IPS-20b (cell line): ENCODE measurements around the gene CDH4.

ENCODE experiments used
- H3K27ac ChIP-seq: one replicate; pipeline ENCODE4 v1.5.1; 2013; ENCODE audit warnings: low read length
- H3K27me3 ChIP-seq: 2 replicates; pipeline ENCODE4 v1.6.1; 2013; ENCODE audit warnings: mild to moderate bottlenecking, low read length, inconsistent platforms; ENCODE audit not compliant: insufficient read depth
- H3K36me3 ChIP-seq: 2 replicates; pipeline ENCODE4 v1.6.1; 2013; ENCODE audit warnings: low read depth, mild to moderate bottlenecking, inconsistent platforms, low read length, moderate library complexity; ENCODE audit not compliant: insufficient read depth
- H3K4me1 ChIP-seq: 2 replicates; pipeline ENCODE4 v1.6.1; 2013; ENCODE audit warnings: mild to moderate bottlenecking, control low read depth, inconsistent platforms, low read length, moderate library complexity; ENCODE audit not compliant: insufficient read depth
- H3K4me3 ChIP-seq: 2 replicates; pipeline ENCODE4 v1.5.1; 2013; ENCODE audit warnings: mild to moderate bottlenecking, low read length, inconsistent platforms
- H3K9ac ChIP-seq: 2 replicates; pipeline ENCODE4 v1.6.1; 2013; ENCODE audit warnings: low read depth, mild to moderate bottlenecking, inconsistent platforms, low read length, moderate library complexity
- H3K9me3 ChIP-seq: 2 replicates; pipeline ENCODE4 v1.6.1; 2013; ENCODE audit warnings: mild to moderate bottlenecking, low read depth, low read length, inconsistent platforms; ENCODE audit not compliant: insufficient read depth

CDH4 gene

DNA sequence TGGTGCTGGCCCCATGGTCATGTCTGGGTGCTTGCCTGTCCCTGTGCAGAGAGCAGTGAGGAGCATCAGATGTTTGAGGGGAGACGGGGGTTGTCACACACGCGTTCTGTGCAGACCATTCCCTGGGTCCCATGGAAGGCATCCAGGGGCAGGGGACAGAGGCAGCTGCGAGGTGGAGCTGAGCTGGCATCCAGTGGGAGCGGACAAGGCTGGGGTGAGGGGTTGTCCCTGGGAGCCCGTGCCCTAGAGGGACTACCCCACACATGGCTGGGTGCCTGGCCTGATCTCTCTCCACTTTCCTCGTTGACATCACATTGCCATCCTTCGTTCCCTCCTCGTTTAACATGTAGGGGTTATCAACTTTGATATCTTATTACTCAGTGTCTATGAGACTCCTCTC is 331.3 kb downstream of the CDH4 start:
- peaks cover 52% of the 10 kb centered on the region for H3K27me3 ChIP-seq
- no peaks in the 10 kb centered on the region for H3K36me3 ChIP-seq
- peaks cover 4% of the 10 kb centered on the region for H3K4me1 ChIP-seq
- no peak overlapping the region for H3K27ac ChIP-seq
- H3K4me3 ChIP-seq = no peak overlapping the region
- no peak overlapping the region for H3K9ac ChIP-seq
- H3K9me3 ChIP-seq = no peaks in the 10 kb centered on the region

DNA sequence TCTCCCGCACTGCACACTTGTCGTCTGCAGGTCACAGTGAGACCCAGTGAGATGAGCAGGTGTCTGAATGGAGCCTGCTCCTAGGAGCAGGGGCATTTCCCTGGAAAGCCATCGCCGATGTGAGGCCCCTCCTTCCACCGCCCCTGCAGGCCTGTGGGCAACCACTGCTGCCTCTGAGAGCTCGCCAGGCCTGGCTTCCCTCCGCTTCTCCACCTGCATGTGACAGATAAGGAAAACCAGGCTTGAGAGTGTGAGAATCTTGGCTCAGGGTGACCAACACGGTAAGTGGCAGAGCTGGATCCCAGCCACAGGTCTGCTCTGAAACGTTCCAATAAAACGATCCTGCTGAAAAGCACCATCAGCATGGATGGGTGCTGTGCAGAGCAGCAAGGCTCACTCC is 332.8 kb downstream of the CDH4 start:
- Histone ChIP-seq H3K27ac (no peak overlapping the region), H3K4me1 (peaks cover 10% of the 10 kb centered on the region), H3K9ac (no peak overlapping the region), H3K27me3 (peaks cover 43% of the 10 kb centered on the region), H3K36me3 (no peaks in the 10 kb centered on the region), H3K9me3 (no peaks in the 10 kb centered on the region), H3K4me3 (no peak overlapping the region)

DNA sequence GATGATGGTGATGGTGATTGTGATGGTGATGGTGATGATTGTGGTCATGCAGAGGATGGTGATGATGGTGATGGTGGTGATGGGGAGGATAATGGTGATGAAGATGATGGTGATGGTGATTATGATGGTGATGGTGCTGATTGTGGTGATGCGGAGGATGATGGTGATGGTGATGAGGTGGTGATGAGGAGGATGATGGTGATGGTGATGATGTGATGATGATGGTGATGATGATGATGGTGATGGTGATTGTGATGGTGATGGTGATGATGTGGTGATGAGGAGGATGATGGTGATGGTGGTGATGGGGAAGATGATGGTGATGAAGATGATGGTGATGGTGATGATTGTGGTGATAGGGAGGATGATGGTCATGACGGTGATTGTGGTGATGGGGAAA is 333.7 kb downstream of the CDH4 start:
- no peak overlapping the region for H3K27ac ChIP-seq
- peaks cover 43% of the 10 kb centered on the region for H3K27me3 ChIP-seq
- no peaks in the 10 kb centered on the region for H3K36me3 ChIP-seq
- no peaks in the 10 kb centered on the region for H3K9me3 ChIP-seq
- no peak overlapping the region for H3K9ac ChIP-seq
- H3K4me3 ChIP-seq = no peak overlapping the region
- peaks cover 10% of the 10 kb centered on the region for H3K4me1 ChIP-seq

DNA sequence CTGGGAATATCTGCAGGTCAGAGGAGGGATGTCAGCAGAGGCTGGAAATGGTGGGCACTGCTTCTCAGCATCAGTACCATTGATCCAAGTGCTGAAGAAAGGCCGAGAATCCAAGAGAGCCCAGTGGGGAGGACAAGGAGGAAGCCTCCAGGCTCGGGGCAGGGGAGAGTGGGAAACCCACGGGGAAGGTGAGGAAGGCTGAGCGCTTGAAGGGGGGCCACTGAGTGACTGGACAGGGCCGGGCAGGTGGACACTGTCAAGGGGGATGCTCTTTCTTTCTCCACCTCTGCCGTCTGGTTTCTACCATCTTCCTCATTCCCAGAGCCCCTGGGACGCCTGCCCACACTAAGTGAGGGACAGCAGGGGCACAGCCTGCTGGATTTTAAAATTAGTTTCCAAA is 335.0 kb downstream of the CDH4 start:
- peaks cover 8% of the 10 kb centered on the region for H3K9me3 ChIP-seq
- H3K27me3 ChIP-seq = peaks cover 34% of the 10 kb centered on the region
- H3K9ac ChIP-seq = no peak overlapping the region
- peaks cover 10% of the 10 kb centered on the region for H3K4me1 ChIP-seq
- no peak overlapping the region for H3K4me3 ChIP-seq
- H3K27ac ChIP-seq = no peak overlapping the region
- no peaks in the 10 kb centered on the region for H3K36me3 ChIP-seq

DNA sequence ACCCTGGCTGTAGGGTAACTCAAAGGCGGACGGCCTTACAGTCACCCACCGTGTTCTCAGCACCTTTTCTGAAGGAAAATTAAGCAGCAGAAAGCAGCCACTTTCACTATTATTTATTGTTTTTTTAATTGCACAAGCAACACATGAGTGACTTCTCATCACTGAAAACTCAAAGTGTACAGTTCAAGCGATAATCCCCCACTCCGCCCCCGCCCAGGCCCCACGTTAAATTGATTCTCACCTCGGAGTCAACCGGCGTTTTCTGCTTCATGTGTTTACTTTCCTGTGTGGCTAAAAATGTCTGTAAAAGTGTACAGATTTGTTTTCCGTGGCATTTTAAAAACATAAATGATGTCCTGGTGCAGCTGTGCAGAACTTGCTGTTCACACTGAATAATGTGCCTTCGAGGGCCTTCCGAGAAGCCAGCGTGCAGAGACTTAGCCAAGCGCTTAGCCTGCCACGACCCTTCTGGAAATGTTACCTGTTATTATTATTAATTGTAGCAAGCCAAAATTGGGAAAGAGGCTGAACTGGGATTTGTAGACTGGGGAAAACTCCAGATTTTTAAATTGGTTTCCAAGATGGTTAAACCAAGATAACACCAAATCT is 335.7 kb downstream of the CDH4 start:
- Histone ChIP-seq H3K27me3 (peaks cover 27% of the 10 kb centered on the region), H3K27ac (no peak overlapping the region), H3K4me1 (peaks cover 10% of the 10 kb centered on the region)

DNA sequence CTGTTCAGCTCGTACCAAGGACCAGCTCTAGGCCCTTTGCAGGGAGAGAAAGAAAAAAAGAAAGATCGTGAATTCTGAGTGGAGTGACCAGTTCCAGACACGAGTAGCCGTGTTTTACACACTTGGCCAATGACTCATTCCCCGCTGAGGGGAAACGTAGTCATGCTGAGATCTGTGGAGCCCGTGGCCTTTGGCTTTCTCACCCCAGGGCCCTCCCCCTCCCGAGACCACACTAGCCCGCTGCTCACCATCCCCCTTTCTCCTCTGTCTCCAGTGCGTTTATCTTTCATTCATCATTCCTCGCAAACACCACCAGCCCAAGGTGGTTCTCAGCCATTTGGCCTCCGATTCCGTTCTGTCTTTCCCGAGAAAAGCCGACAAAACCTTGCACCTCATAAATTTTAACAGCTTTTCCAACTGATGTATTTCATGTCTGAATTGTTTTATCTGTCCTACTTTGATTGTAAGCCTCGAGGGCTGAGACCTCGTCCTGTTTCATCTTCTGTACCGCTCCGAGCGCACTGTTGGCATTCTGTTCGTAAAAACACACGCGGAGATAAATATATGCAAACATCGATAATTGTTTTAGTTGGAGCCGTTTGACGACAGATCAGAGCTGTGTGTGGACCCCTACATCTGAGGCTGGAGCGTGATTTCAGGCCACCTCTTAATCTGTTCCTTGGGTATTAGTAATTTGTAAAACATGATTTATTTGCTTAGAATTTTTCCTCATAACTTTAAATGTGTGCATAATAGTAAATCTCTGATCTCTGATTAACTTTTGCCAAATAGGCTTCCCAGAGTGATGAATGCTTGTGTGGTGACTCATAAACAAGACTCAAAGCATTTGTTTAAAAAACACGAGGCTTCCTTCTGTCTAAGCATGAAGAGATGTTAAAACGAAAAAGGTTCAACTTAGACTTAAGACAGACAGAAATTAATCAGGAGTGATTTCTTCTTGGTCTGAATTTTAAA is 336.6 kb downstream of the CDH4 start:
- peaks cover 10% of the 10 kb centered on the region for H3K4me1 ChIP-seq
- H3K27me3 ChIP-seq = peaks cover 21% of the 10 kb centered on the region
- H3K9me3 ChIP-seq = peaks cover 10% of the 10 kb centered on the region
- no peaks in the 10 kb centered on the region for H3K36me3 ChIP-seq
- H3K27ac ChIP-seq = no peak overlapping the region
- H3K4me3 ChIP-seq = no peak overlapping the region
- H3K9ac ChIP-seq = no peak overlapping the region

More for the DNA sequence above, 335.7 kb downstream of the CDH4 start:
- Histone ChIP-seq H3K4me3 (no peak overlapping the region), H3K9me3 (peaks cover 10% of the 10 kb centered on the region), H3K36me3 (no peaks in the 10 kb centered on the region), H3K9ac (no peak overlapping the region)

DNA sequence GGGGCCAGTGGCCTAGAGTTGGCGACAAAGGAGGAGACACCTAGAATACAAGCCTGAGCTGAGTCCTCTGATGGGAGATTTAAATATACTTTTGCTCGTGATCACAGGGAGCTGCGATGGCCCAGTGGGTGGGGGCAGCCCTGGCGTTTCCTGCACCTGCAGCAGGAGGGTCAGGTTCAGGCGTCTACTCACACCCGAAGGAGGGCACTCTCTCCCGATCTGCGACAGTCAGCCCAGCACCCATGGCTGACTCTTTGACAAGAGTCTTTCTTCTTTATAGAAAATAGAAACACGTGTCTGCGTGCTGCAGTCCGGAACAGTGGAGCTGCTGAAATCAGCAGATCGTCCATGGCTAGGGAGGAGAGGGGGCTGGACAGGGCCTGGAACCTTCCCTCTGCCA is 338.2 kb downstream of the CDH4 start:
- Histone ChIP-seq H3K27me3 (peaks cover 7% of the 10 kb centered on the region), H3K4me1 (peaks cover 10% of the 10 kb centered on the region), H3K27ac (no peak overlapping the region), H3K9me3 (peaks cover 10% of the 10 kb centered on the region), H3K36me3 (no peaks in the 10 kb centered on the region), H3K4me3 (no peak overlapping the region), H3K9ac (no peak overlapping the region)

DNA sequence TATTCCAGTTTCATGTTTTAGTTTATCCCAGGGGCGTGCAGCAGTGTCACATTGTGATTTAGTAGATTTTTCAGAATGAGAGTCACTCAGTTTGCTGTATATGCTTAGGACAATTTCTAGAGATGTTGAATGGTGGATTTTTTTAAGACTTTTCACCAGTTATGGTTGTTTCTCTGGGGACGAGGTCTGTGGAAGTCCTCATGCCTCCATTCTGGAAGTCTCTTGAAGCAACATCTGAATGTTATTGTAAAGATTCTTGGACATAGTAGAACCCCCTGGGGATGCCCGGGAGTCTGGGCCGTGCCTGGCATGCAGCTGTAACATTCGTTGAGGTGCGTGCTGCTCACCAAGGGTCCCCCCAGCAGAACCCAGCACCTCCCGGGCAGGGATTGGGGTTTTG is 341.5 kb downstream of the CDH4 start:
- H3K27me3 ChIP-seq = no peaks in the 10 kb centered on the region; the same call in 1 of the 2 replicates
- peaks cover 5% of the 10 kb centered on the region; the same call in 1 of the 2 replicates for H3K4me1 ChIP-seq
- peaks cover 19% of the 10 kb centered on the region for H3K9me3 ChIP-seq
- H3K9ac ChIP-seq = no peak overlapping the region
- H3K27ac ChIP-seq = no peak overlapping the region
- H3K4me3 ChIP-seq = no peak overlapping the region
- H3K36me3 ChIP-seq = no peaks in the 10 kb centered on the region

DNA sequence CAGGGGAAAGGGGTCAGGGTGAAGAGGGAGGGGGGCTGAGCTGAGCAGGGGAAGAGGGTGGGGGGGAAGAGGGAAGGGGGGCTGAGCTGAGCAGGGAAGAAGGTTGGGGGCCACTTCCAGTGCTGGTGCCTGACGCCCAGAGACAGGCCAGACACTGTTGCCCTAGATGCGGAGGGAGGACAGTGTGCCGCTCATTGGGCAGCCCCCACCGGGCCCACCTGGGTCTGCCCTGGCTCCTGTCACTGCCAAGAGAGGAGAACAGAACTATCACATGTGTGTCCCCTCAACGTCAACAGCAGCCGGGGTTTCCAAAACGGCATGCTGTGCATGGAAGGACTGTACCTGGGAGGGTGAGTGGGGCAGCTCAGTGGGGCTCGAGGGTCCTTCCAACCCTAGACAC is 342.1 kb downstream of the CDH4 start:
- Histone ChIP-seq H3K27me3 (no peaks in the 10 kb centered on the region), H3K9me3 (peaks cover 19% of the 10 kb centered on the region), H3K4me3 (no peak overlapping the region), H3K9ac (no peak overlapping the region), H3K27ac (no peak overlapping the region), H3K36me3 (no peaks in the 10 kb centered on the region), H3K4me1 (no peaks in the 10 kb centered on the region)

DNA sequence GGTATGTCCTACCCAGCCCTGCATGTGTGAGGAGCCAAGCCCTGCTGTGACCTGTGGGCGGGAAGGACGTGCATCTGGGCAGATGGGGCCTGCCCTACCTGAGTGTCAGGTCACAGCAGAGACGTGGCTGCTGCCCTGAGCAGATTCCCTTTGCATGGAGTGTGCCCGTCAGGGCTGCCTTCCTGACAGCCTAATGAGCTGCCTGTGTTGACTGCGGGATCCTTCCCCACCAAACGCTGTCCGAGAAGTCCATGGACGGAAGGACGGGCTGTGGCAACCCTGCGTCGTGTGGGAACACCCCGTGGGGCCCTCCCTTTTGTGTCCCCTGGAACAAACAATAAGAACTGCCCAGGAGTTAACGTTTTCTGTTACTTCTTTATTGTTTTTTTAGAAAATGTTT is 343.2 kb downstream of the CDH4 start:
- Histone ChIP-seq H3K9ac (no peak overlapping the region), H3K27me3 (no peaks in the 10 kb centered on the region), H3K27ac (no peak overlapping the region), H3K36me3 (no peaks in the 10 kb centered on the region), H3K4me1 (no peaks in the 10 kb centered on the region), H3K9me3 (peaks cover 19% of the 10 kb centered on the region), H3K4me3 (no peak overlapping the region)

DNA sequence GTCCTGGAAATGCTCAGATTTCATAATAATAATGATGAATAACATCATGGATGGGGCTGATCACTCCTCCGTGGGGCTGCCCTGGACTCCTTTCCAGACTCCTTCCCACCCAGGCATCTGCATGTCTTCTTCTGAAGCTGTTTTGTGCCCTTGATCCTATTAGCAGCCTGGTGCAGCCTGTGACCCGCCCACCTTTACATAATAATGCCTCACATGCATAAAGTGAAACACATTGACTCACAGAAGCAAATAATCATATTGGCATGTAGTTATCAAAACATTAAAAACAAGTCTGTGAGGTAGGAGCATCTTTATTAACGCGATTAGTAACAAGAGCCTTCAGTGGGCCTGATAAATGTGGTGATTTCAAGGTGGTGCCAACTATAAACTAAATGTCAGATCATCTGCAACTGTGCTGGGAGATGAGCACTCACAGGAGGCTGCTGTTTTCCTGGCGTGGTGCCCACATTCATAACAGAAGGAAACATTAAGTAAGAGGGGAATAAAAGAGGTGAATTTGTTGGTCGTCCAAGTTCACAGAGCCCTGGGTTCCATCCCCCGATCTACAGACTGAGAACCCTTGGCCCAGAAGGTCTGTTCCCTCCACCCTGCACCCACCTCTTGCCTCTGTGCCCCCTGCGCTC is 344.7 kb downstream of the CDH4 start:
- Histone ChIP-seq H3K9ac (no peak overlapping the region), H3K27me3 (no peaks in the 10 kb centered on the region), H3K4me1 (no peaks in the 10 kb centered on the region), H3K9me3 (peaks cover 13% of the 10 kb centered on the region), H3K27ac (no peak overlapping the region), H3K36me3 (no peaks in the 10 kb centered on the region), H3K4me3 (no peak overlapping the region)
